Esophagus muscularis mucosa (tissue), 4 donors: ENCODE data around the gene ANK2. TPM values are rescaled to one million over a fixed set of nuclear protein-coding genes. Genes with fewer than 3 reads are reported as not detected.
A peak's percentile ranks its signal among the peaks of the same experiment; 100 is the strongest.

Experiments used
- DNase-seq: peaks from one replicate; pipeline ENCODE4 v3.0.0-alpha.2; 2017; ENCODE audit errors: extremely low spot score
- H3K27ac ChIP-seq, 4 donors: fragments of 200-600 bp; sonication (generic); replicated peaks in 1 of 4; 1 replicate in 3 of 4; 2 replicates in 1 of 4; pipeline ENCODE4 v1.5.1; 2016 to 2019; ENCODE audit warnings: mild to moderate bottlenecking in 1 of 4
- H3K27me3 ChIP-seq, 4 donors: fragments of 200-600 bp; sonication (generic); one replicate each; pipeline versions ENCODE4 v1.5.1 to v1.6.0; 2016 to 2019
- H3K36me3 ChIP-seq, 4 donors: fragments of 200-600 bp; sonication (generic); one replicate each; pipeline ENCODE4 v1.5.1; 2016 to 2019
- H3K4me1 ChIP-seq, 4 donors: fragments of 200-600 bp; sonication (generic); one replicate each; pipeline ENCODE4 v1.5.1; 2016 to 2019
- H3K4me3 ChIP-seq, 4 donors: fragments of 200-600 bp; sonication (generic); 1 replicate in 2 of 4; 2 replicates in 2 of 4; pipeline ENCODE4 v1.5.1; 2016 to 2019; ENCODE audit warnings: mild to moderate bottlenecking in 4 of 4, moderate library complexity in 1 of 4
- H3K9me3 ChIP-seq, 4 donors: fragments of 200-600 bp; sonication (generic); 1 replicate in 3 of 4; 2 replicates in 1 of 4; pipeline ENCODE4 v1.5.1; 2016 to 2019
- CTCF ChIP-seq, 3 experiments: fragments of 200-600 bp in 2 of 3; fragments of 450-650 bp in 1 of 3; sonication (generic) in 2 of 3; IDR thresholded peaks; one replicate each; pipeline ENCODE4 v1.5.1; 2017 to 2019; ENCODE audit warnings: antibody characterized with exemption in 3 of 3, mild to moderate bottlenecking in 2 of 3, moderate library complexity in 1 of 3
- EP300 ChIP-seq: sonication (generic); formaldehyde crosslinking; IDR thresholded peaks from one replicate; pipeline ENCODE4 v1.6.1; 2017; ENCODE audit warnings: antibody characterized with exemption
- POLR2A ChIP-seq: fragments of 450-650 bp; IDR thresholded peaks from one replicate; pipeline ENCODE4 v1.6.1; 2017; ENCODE audit warnings: antibody characterized with exemption, moderate library complexity, mild to moderate bottlenecking, low read depth
- POLR2AphosphoS5 ChIP-seq, 2 donors: sonication (generic); formaldehyde crosslinking; IDR thresholded peaks; one replicate each; pipeline ENCODE4 v1.6.1; 2017; ENCODE audit warnings: antibody characterized with exemption in 2 of 2
- WGBS: methylation state at CpG from one replicate; pipeline ENCODE4 v1.1.5; 2018; 5-methylcytosine and 5-hydroxymethylcytosine counted together
- intact Hi-C: fragments of 100-400 bp; cut with DNase I; formaldehyde crosslinking; loops from one replicate; pipeline ENCODE4 v1.15.1; 2023
- total RNA-seq, 4 donors: library from RNA; depleted of rRNA; stranded (reverse); fragments of >200 nt; gene quantifications; one replicate each; pipeline versions ENCODE4 v1.1.0 to v1.2.1, GENCODE V29; 2016

The ANK2 gene
- total RNA-seq, 4 donors from 2014 or later, result 76.8 to 88.0 (median 82.8) TPM

- 65% methylated on average over 1 of the region's 1 CpG for WGBS
- TF ChIP-seq EP300 (no peak), POLR2AphosphoS5 (IDR thresholded peaks at IDR 0.05) (no peak), CTCF (IDR thresholded peaks at IDR 0.05) (no peak), POLR2A (no peak)
- intact Hi-C loops, result no loop called here
- DNase-seq, result no peak
- H3K27me3 ChIP-seq, result no peaks in the 10 kb centered on the region
- H3K27ac ChIP-seq, result peak overlapping the region; percentile 16 to 49 (median 30)
- no peaks in the 10 kb centered on the region for H3K9me3 ChIP-seq
- H3K36me3 ChIP-seq, result peaks cover 0 to 25% (median 13%) of the 10 kb centered on the region in 4 donors
- H3K4me1 ChIP-seq, result peaks cover 19 to 39% (median 35%) of the 10 kb centered on the region in 4 donors
- H3K4me3 ChIP-seq, result no peak overlapping the region
Measured at GRCh38 chr4:113382704-113383103, 333.3 kb downstream of the ANK2 start.

- Histone ChIP-seq H3K4me3 (no peak overlapping the region), H3K9me3 (no peaks in the 10 kb centered on the region), H3K27me3 (no peaks in the 10 kb centered on the region), H3K4me1 (peaks cover 19 to 39% (median 35%) of the 10 kb centered on the region in 4 donors), H3K36me3 (peaks cover 0 to 19% (median 13%) of the 10 kb centered on the region in 4 donors), H3K27ac (peak overlapping the region; percentile 16 to 49 (median 34))
- TF ChIP-seq EP300, result no peak
- TF ChIP-seq POLR2AphosphoS5 (IDR thresholded peaks at IDR 0.05), result peak in 1 of 2 donors; percentile 29
- 46% methylated on average over 5 of the region's 5 CpGs for WGBS
- intact Hi-C loops, result no loop called here
- no peak for DNase-seq
Measured at GRCh38 chr4:113383111-113383785, 333.8 kb downstream of the ANK2 start.

GRCh38 chr4:113384600-113384999 is 335.1 kb downstream of the ANK2 start:
- Histone ChIP-seq H3K4me1 (peaks cover 19 to 39% (median 35%) of the 10 kb centered on the region in 4 donors), H3K27me3 (no peaks in the 10 kb centered on the region), H3K4me3 (no peak overlapping the region), H3K27ac (peak overlapping the region in 3 of 4 donors; percentile 11 to 34 (median 16)), H3K9me3 (no peaks in the 10 kb centered on the region), H3K36me3 (peaks cover 0 to 14% (median 11%) of the 10 kb centered on the region in 4 donors)
- intact Hi-C loops, result no loop called here
- 16% methylated on average over 5 of the region's 5 CpGs for WGBS
- TF ChIP-seq POLR2A, result no peak
- DNase-seq, result no peak

- intact Hi-C loops, result no loop called here
- H3K4me1 ChIP-seq, result peaks cover 19 to 39% (median 35%) of the 10 kb centered on the region in 4 donors
- TF ChIP-seq EP300, result no peak
- no peak for TF ChIP-seq POLR2A
- TF ChIP-seq CTCF (IDR thresholded peaks at IDR 0.05), result no peak
- TF ChIP-seq POLR2AphosphoS5 (IDR thresholded peaks at IDR 0.05), result no peak
- no peak overlapping the region for H3K4me3 ChIP-seq
- H3K27ac ChIP-seq, result no peak overlapping the region
- no peaks in the 10 kb centered on the region for H3K27me3 ChIP-seq
- WGBS, result 77% methylated on average over 4 of the region's 4 CpGs
- no peaks in the 10 kb centered on the region for H3K9me3 ChIP-seq
- no peak for DNase-seq
- peaks cover 0 to 14% (median 11%) of the 10 kb centered on the region in 4 donors for H3K36me3 ChIP-seq
Measured at GRCh38 chr4:113385281-113385899, 335.9 kb downstream of the ANK2 start.

- no peaks in the 10 kb centered on the region for H3K36me3 ChIP-seq
- intact Hi-C loops, result no loop called here
- H3K4me3 ChIP-seq, result no peak overlapping the region
- no peak for TF ChIP-seq EP300
- no peak for TF ChIP-seq CTCF (IDR thresholded peaks at IDR 0.05)
- TF ChIP-seq POLR2A, result no peak
- TF ChIP-seq POLR2AphosphoS5 (IDR thresholded peaks at IDR 0.05), result no peak
- peaks cover 3 to 19% (median 13%) of the 10 kb centered on the region in 4 donors for H3K4me1 ChIP-seq
- no peaks in the 10 kb centered on the region for H3K9me3 ChIP-seq
- no peak overlapping the region for H3K27ac ChIP-seq
- DNase-seq, result no peak
- H3K27me3 ChIP-seq, result no peaks in the 10 kb centered on the region
- WGBS, result 98% methylated on average over 3 of the region's 3 CpGs
Measured at GRCh38 chr4:113389160-113389559, 339.7 kb downstream of the ANK2 start.
